ENCODE results near the gene NRXN3. TPM values are rescaled to one million over a fixed set of nuclear protein-coding genes. Genes with fewer than 3 reads are reported as not detected.

The NRXN3 gene
- total RNA-seq, 1 donor from 2014 or later, result 5.9 TPM

- Histone ChIP-seq H3K4me3 (no peak overlapping the region), H3F3A (ENCODE audit: low read depth) (no peaks in the 10 kb centered on the region), H3K9ac (no peak overlapping the region), H3K4me2 (no peak overlapping the region), H3K27me3 (no peaks in the 10 kb centered on the region), H3K4me1 (peaks cover 23% of the 10 kb centered on the region), H3K79me2 (ENCODE audit: low read depth) (no peaks in the 10 kb centered on the region), H3K27ac (no peak overlapping the region), H3K36me3 (no peaks in the 10 kb centered on the region), H3K9me3 (ENCODE audit: low read depth) (no peaks in the 10 kb centered on the region), H2AFZ (replicated peaks) (no peak overlapping the region), H4K20me1 (ENCODE audit: low read depth) (no peaks in the 10 kb centered on the region)
- no peak for TF ChIP-seq EZH2phosphoT487 (IDR thresholded peaks at IDR 0.05)
- no peak for TF ChIP-seq EZH2 (IDR thresholded peaks at IDR 0.05)
- no peak for TF ChIP-seq CTCF (IDR thresholded peaks at IDR 0.05)
- peaks cover 2% of the 10 kb centered on the region for H3K27me3 Mint-ChIP-seq (ENCODE audit: insufficient read depth, low read depth)
- no peak overlapping the region for H3K27ac Mint-ChIP-seq
- H3K9me3 Mint-ChIP-seq, result peaks cover 4% of the 10 kb centered on the region
- no peak for DNase-seq (ENCODE audit: low spot score)
- H3K36me3 Mint-ChIP-seq, result peaks cover 1% of the 10 kb centered on the region
- peaks cover 14% of the 10 kb centered on the region for H3K4me1 Mint-ChIP-seq
- no peak overlapping the region for H3K4me3 Mint-ChIP-seq
Observed at GRCh38 chr14:79585845-79586244, 1415.7 kb downstream of the NRXN3 start.

- Histone ChIP-seq H3K27ac (no peak overlapping the region), H3K4me3 (no peak overlapping the region), H3K4me2 (no peak overlapping the region), H3K36me3 (no peaks in the 10 kb centered on the region), H3K9me3 (ENCODE audit: low read depth) (no peaks in the 10 kb centered on the region), H3K27me3 (no peaks in the 10 kb centered on the region), H2AFZ (replicated peaks) (no peak overlapping the region), H4K20me1 (ENCODE audit: low read depth) (no peaks in the 10 kb centered on the region), H3K4me1 (peaks cover 17% of the 10 kb centered on the region), H3F3A (ENCODE audit: low read depth) (no peaks in the 10 kb centered on the region), H3K9ac (no peak overlapping the region), H3K79me2 (ENCODE audit: low read depth) (no peaks in the 10 kb centered on the region)
- DNase-seq (ENCODE audit: low spot score), result no peak
- Mint-ChIP-seq H3K27me3 (ENCODE audit: insufficient read depth, low read depth) (no peaks in the 10 kb centered on the region), H3K36me3 (peaks cover 1% of the 10 kb centered on the region), H3K9me3 (peaks cover 4% of the 10 kb centered on the region), H3K4me3 (no peak overlapping the region), H3K27ac (no peak overlapping the region), H3K4me1 (peaks cover 12% of the 10 kb centered on the region)
- no peak for TF ChIP-seq EZH2 (IDR thresholded peaks at IDR 0.05)
- no peak for TF ChIP-seq EZH2phosphoT487 (IDR thresholded peaks at IDR 0.05)
- TF ChIP-seq CTCF (IDR thresholded peaks at IDR 0.05), result no peak
Observed at GRCh38 chr14:79586416-79586815, 1416.2 kb downstream of the NRXN3 start.

- H3K27ac Mint-ChIP-seq, result no peak overlapping the region
- H3K36me3 ChIP-seq, result no peaks in the 10 kb centered on the region
- H3K4me2 ChIP-seq, result no peak overlapping the region
- H3K79me2 ChIP-seq (ENCODE audit: low read depth), result no peaks in the 10 kb centered on the region
- H3K27ac ChIP-seq, result no peak overlapping the region
- no peaks in the 10 kb centered on the region for H3K27me3 ChIP-seq
- no peak overlapping the region for H3K4me3 ChIP-seq
- no peaks in the 10 kb centered on the region for H3K27me3 Mint-ChIP-seq (ENCODE audit: insufficient read depth, low read depth)
- no peaks in the 10 kb centered on the region for H3F3A ChIP-seq (ENCODE audit: low read depth)
- no peaks in the 10 kb centered on the region for H3K9me3 ChIP-seq (ENCODE audit: low read depth)
- H3K4me3 Mint-ChIP-seq, result no peak overlapping the region
- no peak overlapping the region for H3K9ac ChIP-seq
- peaks cover 17% of the 10 kb centered on the region for H3K4me1 ChIP-seq
- H4K20me1 ChIP-seq (ENCODE audit: low read depth), result no peaks in the 10 kb centered on the region
- peaks cover 1% of the 10 kb centered on the region for H3K36me3 Mint-ChIP-seq
- H3K9me3 Mint-ChIP-seq, result peaks cover 4% of the 10 kb centered on the region
- H3K4me1 Mint-ChIP-seq, result peaks cover 12% of the 10 kb centered on the region
- no peak overlapping the region for H2AFZ ChIP-seq (replicated peaks)
- no peak for TF ChIP-seq CTCF (IDR thresholded peaks at IDR 0.05)
- TF ChIP-seq EZH2phosphoT487 (IDR thresholded peaks at IDR 0.05), result no peak
- TF ChIP-seq EZH2 (IDR thresholded peaks at IDR 0.05), result no peak
- no peak for DNase-seq (ENCODE audit: low spot score)
Observed at GRCh38 chr14:79586989-79587598, 1416.9 kb downstream of the NRXN3 start.
